Activated CD8-positive, alpha-beta memory T cell treated with anti-CD3 and anti-CD28 coated beads for 1 hour (primary cell): ENCODE results near the gene HSD17B11.
A peak's percentile ranks its signal among the peaks of the same experiment; 100 is the strongest.
"Not testable (repeated sequence)": the region's sequence is repeated elsewhere in the genome, so short reads cannot be mapped to it uniquely, and the experiment has no call there.

Experiments used
- DNase-seq, 2 donors: peaks; one replicate each; pipeline ENCODE4 v3.0.0-alpha.2; 2020; ENCODE audit warnings: low read depth in 1 of 2; ENCODE audit errors: extremely low read depth in 1 of 2

HSD17B11 gene

GRCh38 chr4:87406462-87406861 lies 15.5 kb upstream of the HSD17B11 start:
- no peak for DNase-seq

GRCh38 chr4:87405211-87405820 lies 14.3 kb upstream of the HSD17B11 start:
- no peak for DNase-seq

- not testable (repeated sequence) for DNase-seq
Measured at GRCh38 chr4:87403732-87404131, 12.7 kb upstream of the HSD17B11 start.

- DNase-seq, result no peak
Measured at GRCh38 chr4:87399954-87400353, 9.0 kb upstream of the HSD17B11 start.

GRCh38 chr4:87399148-87399547 lies 8.2 kb upstream of the HSD17B11 start:
- no peak for DNase-seq

GRCh38 chr4:87395851-87396250 lies 4.9 kb upstream of the HSD17B11 start:
- not testable (repeated sequence) for DNase-seq

GRCh38 chr4:87395073-87395472 lies 4.1 kb upstream of the HSD17B11 start:
- peak in 1 of 2 donors; percentile 15 for DNase-seq

- DNase-seq, result no peak
Measured at GRCh38 chr4:87392183-87392582, 1.2 kb upstream of the HSD17B11 start.

GRCh38 chr4:87391576-87392054 lies 627 bp upstream of the HSD17B11 start:
- no peak for DNase-seq

- DNase-seq, result no peak
Measured at GRCh38 chr4:87390551-87390890, 467 bp downstream of the HSD17B11 start.

- DNase-seq, result not testable (repeated sequence)
Measured at GRCh38 chr4:87390055-87390454, 933 bp downstream of the HSD17B11 start.

- DNase-seq, result no peak
Measured at GRCh38 chr4:87388901-87389300, 2.1 kb downstream of the HSD17B11 start.

GRCh38 chr4:87387237-87387636 lies 3.8 kb downstream of the HSD17B11 start:
- no peak for DNase-seq

- DNase-seq, result not testable (repeated sequence)
Measured at GRCh38 chr4:87384466-87385132, 6.4 kb downstream of the HSD17B11 start.

- DNase-seq, result no peak
Measured at GRCh38 chr4:87382931-87383330, 8.1 kb downstream of the HSD17B11 start.

- DNase-seq, result no peak
Measured at GRCh38 chr4:87382116-87382515, 8.9 kb downstream of the HSD17B11 start.

- DNase-seq, result no peak
Measured at GRCh38 chr4:87377816-87378215, 13.2 kb downstream of the HSD17B11 start.

GRCh38 chr4:87375719-87376291 lies 15.2 kb downstream of the HSD17B11 start:
- no peak for DNase-seq

- DNase-seq, result no peak
Measured at GRCh38 chr4:87370068-87370467, 20.9 kb downstream of the HSD17B11 start.

GRCh38 chr4:87366521-87367162 lies 24.3 kb downstream of the HSD17B11 start:
- DNase-seq, result no peak

GRCh38 chr4:87365348-87365747 lies 25.6 kb downstream of the HSD17B11 start:
- no peak for DNase-seq

GRCh38 chr4:87363552-87363951 lies 27.4 kb downstream of the HSD17B11 start:
- no peak for DNase-seq
